22Rv1 (cell line): ENCODE measurements around the gene PDGFD.

Source experiments
- H3K27ac ChIP-seq: fragments of 450-650 bp; 2 replicates; pipeline ENCODE4 v1.5.1; 2017
- ZFX ChIP-seq: fragments of 450-650 bp; IDR thresholded peaks from 2 replicates; pipeline ENCODE4 v1.6.1; 2017; ENCODE audit warnings: antibody characterized with exemption, borderline replicate concordance
- TF ChIP-seq, protein P1 (sequence below): fragments of 450-650 bp; IDR thresholded peaks from 2 replicates; pipeline ENCODE4 v1.5.1; 2017; ENCODE audit warnings: mild to moderate bottlenecking

Gene PDGFD

DNA sequence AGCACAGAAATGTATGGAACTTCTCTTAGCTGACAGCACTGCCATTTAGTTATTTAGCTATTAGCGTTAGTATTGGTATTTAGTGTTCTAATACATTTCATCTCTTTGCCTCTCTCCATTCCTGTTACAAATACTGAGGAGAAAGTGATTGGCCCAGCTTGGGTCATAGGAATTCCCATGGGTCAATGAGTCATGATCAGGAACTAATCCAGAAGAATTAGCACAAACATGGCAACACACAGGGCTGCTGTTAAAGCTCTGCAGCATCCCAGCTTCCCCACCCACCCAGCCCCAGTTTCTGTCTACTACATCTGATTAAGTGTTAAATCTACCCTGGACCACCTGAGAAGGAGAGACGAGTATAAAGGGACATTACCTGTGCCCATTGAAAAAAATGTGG, 36.1 kb downstream of the PDGFD start:
- TF ChIP-seq, protein P1, sequence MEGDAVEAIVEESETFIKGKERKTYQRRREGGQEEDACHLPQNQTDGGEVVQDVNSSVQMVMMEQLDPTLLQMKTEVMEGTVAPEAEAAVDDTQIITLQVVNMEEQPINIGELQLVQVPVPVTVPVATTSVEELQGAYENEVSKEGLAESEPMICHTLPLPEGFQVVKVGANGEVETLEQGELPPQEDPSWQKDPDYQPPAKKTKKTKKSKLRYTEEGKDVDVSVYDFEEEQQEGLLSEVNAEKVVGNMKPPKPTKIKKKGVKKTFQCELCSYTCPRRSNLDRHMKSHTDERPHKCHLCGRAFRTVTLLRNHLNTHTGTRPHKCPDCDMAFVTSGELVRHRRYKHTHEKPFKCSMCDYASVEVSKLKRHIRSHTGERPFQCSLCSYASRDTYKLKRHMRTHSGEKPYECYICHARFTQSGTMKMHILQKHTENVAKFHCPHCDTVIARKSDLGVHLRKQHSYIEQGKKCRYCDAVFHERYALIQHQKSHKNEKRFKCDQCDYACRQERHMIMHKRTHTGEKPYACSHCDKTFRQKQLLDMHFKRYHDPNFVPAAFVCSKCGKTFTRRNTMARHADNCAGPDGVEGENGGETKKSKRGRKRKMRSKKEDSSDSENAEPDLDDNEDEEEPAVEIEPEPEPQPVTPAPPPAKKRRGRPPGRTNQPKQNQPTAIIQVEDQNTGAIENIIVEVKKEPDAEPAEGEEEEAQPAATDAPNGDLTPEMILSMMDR: no peak
- TF ChIP-seq ZFX: no peak
- no peak overlapping the region for H3K27ac ChIP-seq

DNA sequence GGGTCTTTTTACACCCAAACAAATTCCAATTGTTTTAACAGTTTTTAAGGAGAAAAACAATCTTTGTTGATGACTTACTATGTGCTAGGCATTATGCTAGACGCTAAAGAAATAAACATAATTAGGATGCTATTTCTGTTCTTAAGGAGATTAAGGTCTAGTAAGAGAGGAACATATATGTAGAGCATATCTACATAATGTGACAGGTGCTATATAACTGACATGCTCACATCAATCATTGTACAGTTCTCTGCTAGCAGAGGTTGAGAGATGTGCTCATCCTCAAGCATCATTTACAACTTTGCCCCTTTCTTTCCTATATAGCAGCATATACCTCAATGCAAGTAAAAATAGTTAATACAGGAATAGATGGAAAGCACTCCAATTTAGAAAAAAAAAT, 37.5 kb downstream of the PDGFD start:
- no peak overlapping the region for H3K27ac ChIP-seq
- no peak for TF ChIP-seq ZFX
- TF ChIP-seq, protein P1: no peak

DNA sequence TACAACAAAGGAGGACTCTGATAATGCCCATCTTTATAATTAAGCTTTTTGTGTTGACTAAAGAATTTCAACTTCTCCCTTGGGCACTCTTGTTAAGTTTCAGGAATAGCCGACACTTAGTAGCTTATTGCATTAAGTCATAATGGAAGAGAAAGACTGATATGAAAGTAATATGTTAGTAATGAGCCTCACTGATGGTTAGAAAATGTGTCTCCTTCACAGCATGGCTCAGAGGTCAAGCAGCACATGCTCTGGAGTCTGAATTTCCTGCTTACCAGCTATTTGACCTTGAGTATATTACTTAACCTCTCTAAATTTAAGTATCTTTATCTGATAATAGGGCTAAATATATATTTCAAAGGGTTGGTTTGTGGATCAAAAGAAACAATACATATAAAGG, 39.0 kb downstream of the PDGFD start:
- TF ChIP-seq, protein P1: no peak

DNA sequence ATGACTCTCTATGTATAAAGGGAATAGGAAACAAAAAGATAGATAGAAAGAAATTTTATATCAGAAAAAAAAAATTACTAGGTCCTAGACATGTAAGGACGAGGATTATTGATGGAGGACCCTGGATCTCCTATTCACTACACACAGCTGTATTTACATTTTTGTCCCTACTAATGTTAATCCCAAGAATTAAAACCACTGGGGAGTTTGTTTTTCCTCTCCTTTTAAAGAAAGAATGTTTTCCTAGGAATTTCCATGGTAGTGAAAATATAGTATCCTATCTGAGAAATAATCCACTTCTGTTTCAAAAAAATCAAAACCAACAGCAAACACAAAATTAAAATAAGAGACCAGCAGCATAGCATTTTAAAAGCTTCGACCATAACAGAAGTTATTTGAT, 41.1 kb downstream of the PDGFD start:
- TF ChIP-seq, protein P1: no peak
- TF ChIP-seq ZFX: no peak

More for the DNA sequence above, 39.0 kb downstream of the PDGFD start:
- H3K27ac ChIP-seq: no peak overlapping the region

DNA sequence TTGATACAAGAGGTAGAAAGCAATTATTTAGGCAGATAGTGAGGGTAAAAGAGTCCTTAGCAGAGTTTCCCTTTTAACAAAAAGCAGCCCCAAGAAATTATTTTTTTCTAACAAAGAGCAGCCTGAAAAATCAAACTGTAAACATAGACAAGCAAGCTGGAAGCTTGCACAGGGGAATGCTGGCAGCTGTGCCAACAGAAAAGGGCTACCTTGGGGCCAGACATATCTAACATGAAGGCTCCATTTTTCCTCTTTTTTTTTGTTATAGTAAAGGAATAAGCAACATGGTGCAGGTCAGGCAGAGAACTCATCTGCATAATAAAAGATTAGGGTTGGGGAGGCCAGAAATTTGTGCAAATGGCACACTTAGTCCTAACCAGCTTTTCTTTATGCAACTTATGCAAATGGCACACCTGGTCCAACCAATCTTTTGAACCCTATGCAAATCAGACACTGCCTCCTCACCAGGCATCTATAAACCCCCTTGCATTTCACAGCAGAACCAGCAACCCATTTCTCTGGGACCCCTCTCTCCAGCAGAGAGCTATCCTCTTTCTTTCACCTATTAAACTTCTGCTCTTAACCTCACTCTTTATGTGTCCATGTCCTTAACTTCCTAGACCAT, 41.8 kb downstream of the PDGFD start:
- no peak overlapping the region for H3K27ac ChIP-seq
- TF ChIP-seq, protein P1: no peak
- TF ChIP-seq ZFX: no peak

More for the DNA sequence above, 41.1 kb downstream of the PDGFD start:
- H3K27ac ChIP-seq: no peak overlapping the region

DNA sequence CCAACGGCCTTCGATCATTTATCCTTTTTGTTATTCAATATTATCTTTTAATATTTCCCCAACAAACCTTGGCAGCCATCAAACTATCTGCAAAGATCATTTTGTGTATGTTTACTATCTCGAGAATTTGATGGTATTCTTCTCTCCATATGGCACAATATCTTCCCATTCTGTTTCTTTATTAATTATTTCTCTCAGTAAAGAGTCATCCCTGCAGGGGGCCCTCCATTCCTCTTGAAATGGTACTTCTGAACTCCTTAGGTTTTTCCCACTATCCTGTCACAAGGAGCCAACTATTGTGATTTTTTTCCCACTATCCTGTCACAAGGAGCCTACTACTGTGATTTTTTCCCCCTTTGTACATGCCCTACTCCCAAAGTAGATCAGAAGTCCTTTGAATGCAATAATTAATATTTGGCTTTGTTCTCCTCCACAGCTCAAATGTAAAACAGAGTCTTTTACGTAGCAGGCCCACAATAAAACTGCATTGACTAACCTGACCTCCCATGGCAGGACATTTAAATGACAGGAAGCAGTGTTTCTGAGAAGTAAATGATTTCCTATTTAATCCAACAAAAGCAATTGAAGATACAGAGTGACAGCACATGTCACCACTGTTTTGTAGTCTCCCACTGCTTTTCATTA, 43.3 kb downstream of the PDGFD start:
- TF ChIP-seq ZFX: no peak
- TF ChIP-seq, protein P1: no peak
- H3K27ac ChIP-seq: no peak overlapping the region

DNA sequence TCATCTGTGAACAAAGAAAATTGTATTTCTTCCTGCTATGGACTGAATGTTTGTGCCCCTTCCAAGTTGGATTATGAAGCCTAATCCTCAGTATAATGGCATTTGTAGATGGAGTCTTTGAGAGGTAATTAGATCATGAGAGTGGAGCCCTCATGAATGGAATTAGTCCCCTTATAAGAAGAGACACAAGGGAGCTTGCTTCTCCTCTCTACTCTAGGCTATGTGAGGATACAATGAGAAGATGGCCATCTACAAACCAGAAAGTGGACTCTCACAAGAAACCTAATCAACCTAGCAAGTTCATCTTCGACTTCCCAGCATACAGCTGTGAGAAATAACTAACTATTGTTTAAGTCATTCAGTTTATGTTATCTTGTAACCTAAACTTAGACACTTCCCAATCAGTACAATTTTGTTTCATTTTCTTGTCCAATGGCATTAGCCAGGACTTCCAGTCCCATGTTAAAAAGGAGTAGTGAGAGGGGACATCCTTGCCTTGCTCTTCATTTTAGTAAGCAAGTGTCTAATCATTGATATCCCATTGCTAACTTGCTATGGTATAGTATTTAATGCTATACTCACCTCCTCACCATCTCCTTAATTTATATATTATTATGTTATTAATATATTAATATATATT, 45.7 kb downstream of the PDGFD start:
- H3K27ac ChIP-seq: no peak overlapping the region
- TF ChIP-seq, protein P1: no peak
- TF ChIP-seq ZFX: no peak
